GM18519 (cell line): ENCODE data around the gene CHI3L2.

ENCODE experiments used
- ATAC-seq: cut with Tn5 transposase; IDR thresholded peaks from one replicate; pipeline ENCODE4 v1.9.1; 2021; ENCODE audit warnings: mild to moderate bottlenecking, moderate library complexity; ENCODE audit not compliant: unreplicated experiment, low FRiP score

CHI3L2 gene

GRCh38 chr1:111242805-111243523 is 15.5 kb downstream of the CHI3L2 start:
- ATAC-seq, result no peak

- no peak for ATAC-seq
Measured at GRCh38 chr1:111247125-111247838, 19.8 kb downstream of the CHI3L2 start.

- no peak for ATAC-seq
Measured at GRCh38 chr1:111249960-111250359, 22.4 kb downstream of the CHI3L2 start.

- ATAC-seq, result no peak
Measured at GRCh38 chr1:111251570-111251969, 24.1 kb downstream of the CHI3L2 start.

- no peak for ATAC-seq
Measured at GRCh38 chr1:111252786-111253185, 25.3 kb downstream of the CHI3L2 start.

- ATAC-seq, result no peak
Measured at GRCh38 chr1:111253876-111254275, 26.4 kb downstream of the CHI3L2 start.

- no peak for ATAC-seq
Measured at GRCh38 chr1:111256988-111257658, 29.6 kb downstream of the CHI3L2 start.

- ATAC-seq, result no peak
Measured at GRCh38 chr1:111267801-111268508, 40.4 kb downstream of the CHI3L2 start.

- no peak for ATAC-seq
Measured at GRCh38 chr1:111269825-111270406, 42.4 kb downstream of the CHI3L2 start.

- ATAC-seq, result no peak
Measured at GRCh38 chr1:111270771-111271463, 43.4 kb downstream of the CHI3L2 start.

GRCh38 chr1:111271464-111271801 is 43.9 kb downstream of the CHI3L2 start:
- ATAC-seq, result no peak

GRCh38 chr1:111272081-111272480 is 44.6 kb downstream of the CHI3L2 start:
- no peak for ATAC-seq

GRCh38 chr1:111274653-111275052 is 47.1 kb downstream of the CHI3L2 start:
- ATAC-seq, result no peak

GRCh38 chr1:111275079-111275478 is 47.6 kb downstream of the CHI3L2 start:
- ATAC-seq, result no peak

GRCh38 chr1:111275780-111276433 is 48.4 kb downstream of the CHI3L2 start:
- no peak for ATAC-seq

- no peak for ATAC-seq
Measured at GRCh38 chr1:111279144-111279543, 51.6 kb downstream of the CHI3L2 start.

- ATAC-seq, result no peak
Measured at GRCh38 chr1:111280267-111280666, 52.8 kb downstream of the CHI3L2 start.

- ATAC-seq, result no peak
Measured at GRCh38 chr1:111281411-111281810, 53.9 kb downstream of the CHI3L2 start.

- no peak for ATAC-seq
Measured at GRCh38 chr1:111283838-111284237, 56.3 kb downstream of the CHI3L2 start.

- ATAC-seq, result no peak
Measured at GRCh38 chr1:111285879-111286278, 58.4 kb downstream of the CHI3L2 start.
